MCF 10A (cell line): ENCODE data around the gene TMEM204. TPM values are rescaled to one million over a fixed set of nuclear protein-coding genes. Genes with fewer than 3 reads are reported as not detected.

Experiments
- BruUV-seq: library from RNA; stranded (reverse); fragments of 400-500 nt; replicated peaks from 2 replicates; lab custom pipeline; 2021; lab: Mats Ljungman, UMichigan
- CTCF ChIA-PET: fragments of 300-600 bp; sonication (Branson Sonifier 250); formaldehyde crosslinking; extraction: SDS; loops from one replicate; lab custom pipeline; 2021; ENCODE audit warnings: antibody characterized with exemption, inconsistent platforms; lab: Yijun Ruan, JAX
- POLR2A ChIA-PET: fragments of 300-600, 350-650 bp; sonication (Branson Sonifier 250); formaldehyde crosslinking; extraction: SDS; loops from one replicate; lab custom pipeline; 2020; ENCODE audit warnings: antibody characterized with exemption, inconsistent platforms; lab: Yijun Ruan, JAX
- DNase-seq: peaks from one replicate; pipeline ENCODE4 v3.0.0-alpha.2; 2018; ENCODE audit not compliant: unreplicated experiment
- H3K27ac Mint-ChIP-seq: one replicate; pipeline ENCODE4 v1.8.0; 2022; ENCODE audit warnings: mild to moderate bottlenecking, low read depth, mixed read lengths; ENCODE audit not compliant: unreplicated experiment
- H3K27me3 Mint-ChIP-seq: one replicate; pipeline ENCODE4 v1.8.0; 2022; ENCODE audit warnings: mixed read lengths; ENCODE audit not compliant: insufficient read depth, unreplicated experiment
- H3K36me3 Mint-ChIP-seq: one replicate; pipeline ENCODE4 v1.8.0; 2022; ENCODE audit warnings: mild to moderate bottlenecking, moderate library complexity, mixed read lengths; ENCODE audit not compliant: insufficient read depth, unreplicated experiment
- H3K4me1 Mint-ChIP-seq: one replicate; pipeline ENCODE4 v1.8.0; 2022; ENCODE audit warnings: mixed read lengths; ENCODE audit not compliant: insufficient read depth, unreplicated experiment
- H3K4me3 Mint-ChIP-seq: one replicate; pipeline ENCODE4 v1.8.0; 2022; ENCODE audit warnings: mild to moderate bottlenecking, moderate library complexity, mixed read lengths; ENCODE audit not compliant: unreplicated experiment
- H3K9me3 Mint-ChIP-seq: one replicate; pipeline ENCODE4 v1.8.0; 2022; ENCODE audit warnings: mixed read lengths; ENCODE audit not compliant: unreplicated experiment
- intact Hi-C: fragments of 100-400 bp; cut with micrococcal nuclease; formaldehyde crosslinking; loops from 2 replicates; pipeline ENCODE4 v1.14.1; 2022
- total RNA-seq: library from RNA; stranded (reverse); gene quantifications from 2 replicates; pipeline ENCODE4 v1.2.3, GENCODE V29; 2022
- TF ChIP-seq, protein P1 (sequence below): fragments of 200-600 bp; IDR thresholded peaks from one replicate; pipeline ENCODE4 v1.8.0; 2022; ENCODE audit warnings: antibody characterized with exemption, mild to moderate bottlenecking; ENCODE audit not compliant: unreplicated experiment

TMEM204 gene
- total RNA-seq, 1 experiment from 2014 or later: not detected

DNA sequence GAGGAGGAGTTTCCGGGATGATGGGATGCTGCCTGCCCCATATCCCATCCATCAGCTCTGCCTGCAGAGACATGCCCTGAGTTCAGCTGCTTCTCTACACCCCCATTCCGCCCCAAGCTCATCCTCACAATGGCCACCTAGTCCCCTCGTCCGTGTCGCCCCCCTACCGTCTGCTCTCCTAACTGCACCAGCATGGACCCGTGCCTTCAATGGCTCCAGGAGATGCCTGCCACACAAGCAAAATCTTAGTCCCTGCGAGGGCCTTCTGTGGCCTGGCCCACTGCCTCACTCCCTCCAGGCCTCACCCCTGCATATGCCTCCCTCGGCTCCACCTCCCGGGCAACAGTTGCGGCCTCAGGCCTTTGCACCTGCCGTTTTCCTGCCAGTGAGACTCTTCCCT, 42.1 kb upstream of the TMEM204 start:
- BruUV-seq: no TSS peak
- intact Hi-C loops: no loop called here
- H3K4me3 Mint-ChIP-seq: peak overlapping the region; percentile 19
- H3K4me1 Mint-ChIP-seq: no peaks in the 10 kb centered on the region
- H3K27me3 Mint-ChIP-seq: no peaks in the 10 kb centered on the region
- TF ChIP-seq, protein P1, sequence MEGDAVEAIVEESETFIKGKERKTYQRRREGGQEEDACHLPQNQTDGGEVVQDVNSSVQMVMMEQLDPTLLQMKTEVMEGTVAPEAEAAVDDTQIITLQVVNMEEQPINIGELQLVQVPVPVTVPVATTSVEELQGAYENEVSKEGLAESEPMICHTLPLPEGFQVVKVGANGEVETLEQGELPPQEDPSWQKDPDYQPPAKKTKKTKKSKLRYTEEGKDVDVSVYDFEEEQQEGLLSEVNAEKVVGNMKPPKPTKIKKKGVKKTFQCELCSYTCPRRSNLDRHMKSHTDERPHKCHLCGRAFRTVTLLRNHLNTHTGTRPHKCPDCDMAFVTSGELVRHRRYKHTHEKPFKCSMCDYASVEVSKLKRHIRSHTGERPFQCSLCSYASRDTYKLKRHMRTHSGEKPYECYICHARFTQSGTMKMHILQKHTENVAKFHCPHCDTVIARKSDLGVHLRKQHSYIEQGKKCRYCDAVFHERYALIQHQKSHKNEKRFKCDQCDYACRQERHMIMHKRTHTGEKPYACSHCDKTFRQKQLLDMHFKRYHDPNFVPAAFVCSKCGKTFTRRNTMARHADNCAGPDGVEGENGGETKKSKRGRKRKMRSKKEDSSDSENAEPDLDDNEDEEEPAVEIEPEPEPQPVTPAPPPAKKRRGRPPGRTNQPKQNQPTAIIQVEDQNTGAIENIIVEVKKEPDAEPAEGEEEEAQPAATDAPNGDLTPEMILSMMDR: no peak
- DNase-seq: no peak
- H3K27ac Mint-ChIP-seq: no peak overlapping the region
- POLR2A ChIA-PET: interaction anchor here (1.5 kb wide), 1 partner anchor 16 kb away, joined by 3 read pairs; no protein-coding TSS in a partner anchor
- no peaks in the 10 kb centered on the region for H3K36me3 Mint-ChIP-seq
- CTCF ChIA-PET: no interaction called here
- no peaks in the 10 kb centered on the region for H3K9me3 Mint-ChIP-seq

DNA sequence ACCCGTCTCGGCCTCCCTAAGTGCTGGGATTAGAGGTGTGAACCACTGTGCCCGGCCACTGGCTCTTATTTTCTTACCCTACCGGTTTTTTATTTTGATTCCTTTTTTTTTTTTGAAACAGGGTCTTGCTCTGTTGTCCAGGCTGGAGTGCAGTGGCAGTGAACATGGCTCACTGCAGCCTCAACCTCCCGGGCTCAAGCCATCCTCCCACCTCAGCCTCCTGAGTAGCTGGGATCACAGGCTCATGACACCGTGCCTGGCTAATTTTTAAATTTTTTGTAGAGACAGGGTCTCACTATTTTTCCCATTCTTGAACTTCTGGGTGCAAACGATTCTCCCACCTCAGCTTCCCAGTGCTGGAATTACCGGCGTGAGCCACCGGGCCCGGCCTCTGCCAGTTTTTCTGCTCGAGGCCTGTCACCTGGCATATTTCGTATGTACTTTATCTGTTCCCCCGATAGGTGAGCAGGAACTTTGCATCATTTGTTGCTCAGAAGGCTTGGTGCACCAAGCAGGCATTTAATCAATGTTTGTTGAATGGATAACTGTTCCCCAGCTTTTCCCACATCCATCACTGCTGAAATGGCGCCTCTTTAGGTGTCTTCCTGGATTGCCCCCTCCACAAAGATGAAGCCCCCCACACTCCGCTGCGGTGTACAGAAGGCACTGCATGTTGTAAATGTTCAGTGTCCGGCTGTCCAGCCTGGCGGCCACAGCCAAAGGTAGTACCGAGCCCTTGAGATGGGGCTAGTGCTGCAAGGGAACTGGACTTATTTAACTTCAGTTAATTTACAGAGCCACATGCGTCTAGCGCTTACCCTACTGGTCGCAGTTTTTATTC, 41.2 kb upstream of the TMEM204 start:
- no peaks in the 10 kb centered on the region for H3K9me3 Mint-ChIP-seq
- H3K27ac Mint-ChIP-seq: peak overlapping the region; percentile 90
- POLR2A ChIA-PET: interaction anchor here (1.0 to 2.2 kb wide), 6 partner anchors 10 to 71 kb away, joined by 3 to 10 read pairs (median 4); partner anchors contain the start of gene UQCC4
- intact Hi-C loops: no loop called here
- H3K4me3 Mint-ChIP-seq: peak overlapping the region; percentile 78
- CTCF ChIA-PET: no interaction called here
- DNase-seq: no peak
- H3K36me3 Mint-ChIP-seq: peaks cover 7% of the 10 kb centered on the region
- TSS peak; percentile 93 for BruUV-seq
- H3K4me1 Mint-ChIP-seq: no peaks in the 10 kb centered on the region
- TF ChIP-seq, protein P1: no peak
- no peaks in the 10 kb centered on the region for H3K27me3 Mint-ChIP-seq

DNA sequence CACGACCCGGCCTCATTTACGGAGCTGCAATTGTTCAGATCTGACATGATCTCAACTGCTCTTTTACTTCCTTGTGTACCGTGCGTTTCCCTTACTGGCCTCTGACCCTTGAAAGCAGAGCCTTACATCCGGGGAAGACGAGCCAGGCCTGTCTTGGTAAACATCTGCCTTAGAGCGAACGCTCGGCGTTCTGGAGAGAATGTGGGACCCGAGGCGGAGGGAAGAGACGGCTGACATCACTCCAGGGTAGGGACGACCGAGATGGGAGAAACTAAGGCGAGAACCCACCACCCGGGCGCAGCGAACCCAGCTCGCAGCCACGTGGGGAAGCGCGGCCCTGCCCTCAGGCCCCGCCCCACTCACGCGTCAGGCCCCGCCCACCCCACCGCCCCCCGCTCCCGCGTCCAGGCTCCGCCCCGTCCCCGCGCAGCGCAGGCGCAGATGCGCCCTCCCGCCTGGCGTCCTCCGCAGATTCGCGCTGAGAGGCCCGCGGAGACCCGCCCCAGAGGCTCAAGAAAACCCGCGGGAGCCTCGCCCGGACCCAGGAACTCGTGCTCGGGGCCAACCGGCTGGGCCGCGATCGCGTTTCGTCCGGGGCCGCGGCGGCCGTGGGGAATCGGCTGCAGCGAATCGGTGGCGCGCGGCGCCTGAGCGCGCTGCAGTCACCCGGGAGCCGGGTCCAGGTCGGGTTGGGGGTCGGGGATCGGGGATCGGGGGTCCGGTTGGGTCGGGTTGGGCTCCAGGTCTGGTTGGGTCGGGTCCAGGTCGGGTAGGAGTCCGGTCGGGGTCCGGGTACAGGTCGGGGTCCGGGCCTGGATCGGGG, 40.3 kb upstream of the TMEM204 start, which contains the start of gene TELO2:
Gene TELO2, plus strand, starts transcription at position 438 of the 823 bp plus-strand sequence. CDS start 922 bp downstream, outside the sequence.
- no peaks in the 10 kb centered on the region for H3K9me3 Mint-ChIP-seq
- TF ChIP-seq, protein P1: no peak
- H3K4me3 Mint-ChIP-seq: peak within 1 kb of the TSS; percentile 78
- peaks cover 7% of the 10 kb centered on the region for H3K36me3 Mint-ChIP-seq
- H3K27me3 Mint-ChIP-seq: no peaks in the 10 kb centered on the region
- POLR2A ChIA-PET: interaction anchor here (1.0 to 2.2 kb wide), 7 partner anchors 11 to 185 kb away, joined by 3 to 10 read pairs (median 4); partner anchors contain the start of genes IFT140, JPT2 and UQCC4
- no TSS peak for BruUV-seq
- peak within 1 kb of the TSS; percentile 90 for H3K27ac Mint-ChIP-seq
- H3K4me1 Mint-ChIP-seq: no peaks in the 10 kb centered on the region
- peak; percentile 72 for DNase-seq
- intact Hi-C loops: no loop called here
- CTCF ChIA-PET: no interaction called here

DNA sequence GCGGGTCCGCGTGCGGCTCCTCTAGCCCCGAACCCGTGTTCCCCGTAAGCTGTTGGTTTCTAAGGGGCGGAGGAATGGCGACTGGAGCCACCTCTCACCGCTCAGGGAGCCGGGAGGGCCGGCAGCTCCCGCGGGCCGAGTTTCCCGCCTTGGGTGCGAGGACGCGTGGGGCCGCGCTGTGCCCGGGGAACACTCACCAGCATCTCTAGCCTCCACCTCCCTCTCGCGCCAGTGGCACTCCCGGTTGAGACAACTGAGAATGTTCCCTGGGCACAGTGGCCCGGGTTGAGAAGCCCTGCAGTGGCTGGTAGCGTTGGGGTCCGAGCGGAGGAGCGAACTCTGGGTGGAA, 39.7 kb upstream of the TMEM204 start:
- CTCF ChIA-PET: interaction anchor here (0.6 kb wide), 1 partner anchor 289 kb away, joined by 3 read pairs; the partner anchor contains the start of genes NUBP2 and SPSB3
- peak overlapping the region; percentile 78 for H3K4me3 Mint-ChIP-seq
- H3K27ac Mint-ChIP-seq: no peak overlapping the region
- H3K4me1 Mint-ChIP-seq: no peaks in the 10 kb centered on the region
- intact Hi-C loops: no loop called here
- TF ChIP-seq, protein P1: no peak
- H3K27me3 Mint-ChIP-seq: no peaks in the 10 kb centered on the region
- H3K36me3 Mint-ChIP-seq: peaks cover 7% of the 10 kb centered on the region
- no peaks in the 10 kb centered on the region for H3K9me3 Mint-ChIP-seq
- no TSS peak for BruUV-seq
- DNase-seq: no peak
- POLR2A ChIA-PET: interaction anchor here (1.2 to 2.2 kb wide), 4 partner anchors 64 to 184 kb away, joined by 4 to 10 read pairs (median 5); partner anchors contain the start of genes IFT140, JPT2 and UQCC4
